ENCODE measurements around the gene OTOP2. TPM values are rescaled to one million over a fixed set of nuclear protein-coding genes. Genes with fewer than 3 reads are reported as not detected.

The OTOP2 gene
- not detected for polyA plus RNA-seq (2012; ENCODE audit: low read depth, missing spikeins)

- DNase-seq (ENCODE audit: insufficient read length, low spot score) (no peak), FAIRE-seq (peak; percentile 26)
- TF ChIP-seq SPI1 (IDR thresholded peaks at IDR 0.05; ENCODE audit: low read depth, low read length), result no peak
- TF ChIP-seq POU2F2 (IDR thresholded peaks at IDR 0.05; ENCODE audit: low read depth, low read length), result no peak
- no peak for TF ChIP-seq TAF1 (IDR thresholded peaks at IDR 0.05; ENCODE audit: low read depth, low read length)
- no peak for TF ChIP-seq POLR2A (IDR thresholded peaks at IDR 0.05; ENCODE audit: low read depth, low read length)
- no peak for TF ChIP-seq POLR2AphosphoS5 (IDR thresholded peaks at IDR 0.05; ENCODE audit: low read depth, low read length)
- no peak for TF ChIP-seq PAX5 (IDR thresholded peaks at IDR 0.05; ENCODE audit: insufficient read depth, low read length, severe bottlenecking)
Observed at GRCh38 chr17:74924250-74924948, at the start of gene OTOP2. Gene OTOP2, plus strand, starts transcription at chr17:74924273. Its CDS starts 360 bp downstream, at chr17:74924633.

- DNase-seq (ENCODE audit: insufficient read length, low spot score), result no peak
- FAIRE-seq, result no peak
- TF ChIP-seq POLR2A (IDR thresholded peaks at IDR 0.05; ENCODE audit: low read depth, low read length) (no peak), PAX5 (IDR thresholded peaks at IDR 0.05; ENCODE audit: insufficient read depth, low read length, severe bottlenecking) (no peak), TAF1 (IDR thresholded peaks at IDR 0.05; ENCODE audit: low read depth, low read length) (no peak), SPI1 (IDR thresholded peaks at IDR 0.05; ENCODE audit: low read depth, low read length) (no peak), POLR2AphosphoS5 (IDR thresholded peaks at IDR 0.05; ENCODE audit: low read depth, low read length) (no peak), POU2F2 (IDR thresholded peaks at IDR 0.05; ENCODE audit: low read depth, low read length) (no peak)
Observed at GRCh38 chr17:74874615-74875037, 49.4 kb upstream of the OTOP2 start.

DNA sequence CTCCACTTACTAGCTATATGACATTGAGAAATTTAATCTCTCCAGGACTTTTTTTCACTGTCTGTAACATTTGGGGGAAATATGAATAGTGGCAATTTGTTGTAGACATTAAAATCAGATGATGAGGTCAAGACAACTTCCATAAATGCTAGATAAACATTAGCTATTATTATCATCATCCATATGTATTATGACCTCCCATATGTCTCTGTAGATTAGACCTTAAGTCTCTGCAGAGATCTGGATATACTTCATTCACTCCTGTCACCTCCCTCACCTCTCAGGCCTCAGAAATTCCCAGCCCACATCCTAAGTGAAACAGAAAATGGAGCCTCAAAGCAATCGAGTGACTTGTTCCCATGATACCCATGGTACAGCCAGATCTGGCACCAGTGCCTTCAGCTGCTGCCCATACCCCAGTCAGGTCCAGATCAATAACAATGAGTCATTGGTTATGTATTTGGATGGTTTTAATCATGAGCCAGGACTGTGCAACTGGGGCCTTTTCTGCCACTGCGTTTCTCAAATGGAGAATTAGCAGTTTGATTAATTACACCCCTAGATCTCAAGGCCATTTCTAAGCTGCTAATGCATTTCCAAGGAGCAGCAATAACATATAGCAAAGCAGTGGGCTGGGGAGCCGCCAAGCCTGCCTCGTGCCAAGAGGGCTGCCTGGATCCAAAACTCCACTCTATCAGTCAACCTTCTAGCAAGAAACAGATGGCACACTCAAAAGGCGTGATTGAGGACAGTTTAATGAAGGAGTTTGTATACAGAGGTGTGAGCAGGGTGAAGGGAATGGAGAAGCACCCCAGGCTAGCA, 48.7 kb upstream of the OTOP2 start:
- TF ChIP-seq PAX5 (IDR thresholded peaks at IDR 0.05; ENCODE audit: insufficient read depth, low read length, severe bottlenecking) (no peak), TAF1 (IDR thresholded peaks at IDR 0.05; ENCODE audit: low read depth, low read length) (no peak), POLR2A (IDR thresholded peaks at IDR 0.05; ENCODE audit: low read depth, low read length) (no peak), POU2F2 (IDR thresholded peaks at IDR 0.05; ENCODE audit: low read depth, low read length) (no peak), POLR2AphosphoS5 (IDR thresholded peaks at IDR 0.05; ENCODE audit: low read depth, low read length) (no peak), SPI1 (IDR thresholded peaks at IDR 0.05; ENCODE audit: low read depth, low read length) (no peak)
- no peak for DNase-seq (ENCODE audit: insufficient read length, low spot score)
- FAIRE-seq, result no peak

GRCh38 chr17:74875977-74876593, 48.0 kb upstream of the OTOP2 start:
- FAIRE-seq (no peak), DNase-seq (ENCODE audit: insufficient read length, low spot score) (no peak)
- TF ChIP-seq POU2F2 (IDR thresholded peaks at IDR 0.05; ENCODE audit: low read depth, low read length) (no peak), SPI1 (IDR thresholded peaks at IDR 0.05; ENCODE audit: low read depth, low read length) (no peak), PAX5 (IDR thresholded peaks at IDR 0.05; ENCODE audit: insufficient read depth, low read length, severe bottlenecking) (no peak), POLR2AphosphoS5 (IDR thresholded peaks at IDR 0.05; ENCODE audit: low read depth, low read length) (no peak), TAF1 (IDR thresholded peaks at IDR 0.05; ENCODE audit: low read depth, low read length) (no peak), POLR2A (IDR thresholded peaks at IDR 0.05; ENCODE audit: low read depth, low read length) (no peak)

DNA sequence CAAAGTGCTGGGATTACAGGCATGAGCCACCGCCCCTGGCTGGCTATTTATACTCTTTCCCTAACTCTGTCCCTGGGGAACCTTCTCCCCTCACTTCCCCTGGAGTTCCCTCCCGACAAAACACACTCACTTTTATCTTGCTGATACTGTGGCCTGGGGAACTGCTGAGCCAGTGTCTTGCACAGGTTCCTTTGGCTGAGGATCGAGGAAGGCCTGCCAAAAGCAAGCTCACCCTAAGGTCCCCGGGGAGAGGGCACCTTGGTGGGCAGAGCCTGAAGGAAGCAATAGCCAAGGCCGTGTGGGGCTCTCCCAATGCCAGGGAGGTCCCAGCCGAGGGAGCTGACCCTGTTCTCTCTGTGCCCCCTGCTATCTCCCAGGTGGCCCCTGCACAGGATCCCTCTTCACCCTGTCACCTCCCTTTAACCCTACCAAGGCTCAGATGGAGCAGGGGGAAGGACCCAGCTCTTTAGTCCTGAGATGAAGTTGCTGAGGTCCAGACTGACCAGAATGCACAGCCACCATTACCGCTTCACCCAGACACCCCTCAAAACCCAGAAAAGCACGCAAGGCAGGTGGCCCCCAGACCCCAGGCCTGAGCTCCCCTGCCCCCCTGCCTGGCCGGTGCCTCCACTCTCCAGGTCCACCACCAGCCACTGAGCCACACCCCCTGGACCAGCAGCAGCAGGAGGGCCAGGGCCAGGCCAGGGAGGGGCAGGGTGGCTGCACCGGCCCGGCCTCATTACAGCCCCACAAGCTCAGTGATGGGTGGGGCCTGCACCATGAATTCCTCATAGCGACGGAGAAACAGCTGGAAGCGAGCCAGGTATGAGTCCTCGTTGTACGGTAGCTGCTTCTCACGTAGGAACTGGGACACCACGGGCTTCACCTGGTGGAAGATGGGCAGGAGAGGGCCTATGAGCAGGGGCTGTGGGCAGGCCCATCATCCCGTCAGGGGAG, 46.2 kb upstream of the OTOP2 start:
- DNase-seq (ENCODE audit: insufficient read length, low spot score) (no peak), FAIRE-seq (no peak)
- TF ChIP-seq POLR2A (IDR thresholded peaks at IDR 0.05; ENCODE audit: low read depth, low read length), result no peak
- TF ChIP-seq TAF1 (IDR thresholded peaks at IDR 0.05; ENCODE audit: low read depth, low read length), result no peak
- no peak for TF ChIP-seq SPI1 (IDR thresholded peaks at IDR 0.05; ENCODE audit: low read depth, low read length)
- no peak for TF ChIP-seq POLR2AphosphoS5 (IDR thresholded peaks at IDR 0.05; ENCODE audit: low read depth, low read length)
- TF ChIP-seq POU2F2 (IDR thresholded peaks at IDR 0.05; ENCODE audit: low read depth, low read length), result no peak
- TF ChIP-seq PAX5 (IDR thresholded peaks at IDR 0.05; ENCODE audit: insufficient read depth, low read length, severe bottlenecking), result no peak

DNA sequence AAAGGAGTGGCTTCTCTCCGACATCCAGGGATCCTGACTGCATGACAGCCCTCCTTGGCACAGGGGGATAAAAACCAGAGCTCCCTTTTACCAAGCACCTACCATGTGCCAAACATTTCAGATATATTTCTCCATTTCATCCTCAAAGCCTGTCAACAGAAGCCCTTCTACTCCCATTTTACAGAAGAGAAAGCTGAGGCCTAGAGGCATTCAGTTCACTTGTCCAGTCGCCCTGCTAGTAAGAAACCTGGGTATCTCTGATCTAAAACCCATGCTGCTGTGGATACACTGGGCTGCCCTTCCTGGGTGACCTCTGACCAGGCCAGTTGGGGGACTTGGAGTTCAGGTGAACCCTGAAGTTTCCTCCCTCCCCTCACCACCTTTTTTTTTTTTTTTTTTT, 45.4 kb upstream of the OTOP2 start:
- FAIRE-seq, result no peak
- TF ChIP-seq TAF1 (IDR thresholded peaks at IDR 0.05; ENCODE audit: low read depth, low read length) (no peak), POU2F2 (IDR thresholded peaks at IDR 0.05; ENCODE audit: low read depth, low read length) (no peak), SPI1 (IDR thresholded peaks at IDR 0.05; ENCODE audit: low read depth, low read length) (no peak), POLR2A (IDR thresholded peaks at IDR 0.05; ENCODE audit: low read depth, low read length) (no peak), POLR2AphosphoS5 (IDR thresholded peaks at IDR 0.05; ENCODE audit: low read depth, low read length) (no peak), PAX5 (IDR thresholded peaks at IDR 0.05; ENCODE audit: insufficient read depth, low read length, severe bottlenecking) (no peak)

GRCh38 chr17:74879308-74879707, 44.8 kb upstream of the OTOP2 start:
- no peak for DNase-seq (ENCODE audit: insufficient read length, low spot score)
- TF ChIP-seq TAF1 (IDR thresholded peaks at IDR 0.05; ENCODE audit: low read depth, low read length), result no peak
- TF ChIP-seq PAX5 (IDR thresholded peaks at IDR 0.05; ENCODE audit: insufficient read depth, low read length, severe bottlenecking), result no peak
- no peak for TF ChIP-seq POLR2AphosphoS5 (IDR thresholded peaks at IDR 0.05; ENCODE audit: low read depth, low read length)
- TF ChIP-seq POU2F2 (IDR thresholded peaks at IDR 0.05; ENCODE audit: low read depth, low read length), result no peak
- no peak for TF ChIP-seq POLR2A (IDR thresholded peaks at IDR 0.05; ENCODE audit: low read depth, low read length)
- no peak for TF ChIP-seq SPI1 (IDR thresholded peaks at IDR 0.05; ENCODE audit: low read depth, low read length)
- no peak for FAIRE-seq

More for the DNA sequence above, 45.4 kb upstream of the OTOP2 start:
- DNase-seq (ENCODE audit: insufficient read length, low spot score), result no peak

GRCh38 chr17:74881073-74881472, 43.0 kb upstream of the OTOP2 start:
- FAIRE-seq (no peak), DNase-seq (ENCODE audit: insufficient read length, low spot score) (no peak)
- TF ChIP-seq POLR2AphosphoS5 (IDR thresholded peaks at IDR 0.05; ENCODE audit: low read depth, low read length) (no peak), POU2F2 (IDR thresholded peaks at IDR 0.05; ENCODE audit: low read depth, low read length) (no peak), PAX5 (IDR thresholded peaks at IDR 0.05; ENCODE audit: insufficient read depth, low read length, severe bottlenecking) (no peak), SPI1 (IDR thresholded peaks at IDR 0.05; ENCODE audit: low read depth, low read length) (no peak), TAF1 (IDR thresholded peaks at IDR 0.05; ENCODE audit: low read depth, low read length) (no peak), POLR2A (IDR thresholded peaks at IDR 0.05; ENCODE audit: low read depth, low read length) (no peak)

All from GM12891 (cell line).